Right kidney (tissue), 1 donor: ENCODE results near the gene VAMP4.

Experiments used
- DNase-seq: peaks from one replicate; pipeline ENCODE4 v3.0.0-alpha.2; 2016

VAMP4 gene

GRCh38 chr1:171653796-171654195, 88.1 kb downstream of the VAMP4 start:
- DNase-seq: no peak

- DNase-seq: no peak
These were observed 89.5 kb downstream of the VAMP4 start, which contains the start of gene MYOC for GRCh38 chr1:171652234-171652822. Gene MYOC, minus strand, starts transcription at chr1:171652688. Its CDS starts 77 bp downstream, at chr1:171652611.
